ENCODE measurements around the gene TSHZ1.

The TSHZ1 gene

DNA sequence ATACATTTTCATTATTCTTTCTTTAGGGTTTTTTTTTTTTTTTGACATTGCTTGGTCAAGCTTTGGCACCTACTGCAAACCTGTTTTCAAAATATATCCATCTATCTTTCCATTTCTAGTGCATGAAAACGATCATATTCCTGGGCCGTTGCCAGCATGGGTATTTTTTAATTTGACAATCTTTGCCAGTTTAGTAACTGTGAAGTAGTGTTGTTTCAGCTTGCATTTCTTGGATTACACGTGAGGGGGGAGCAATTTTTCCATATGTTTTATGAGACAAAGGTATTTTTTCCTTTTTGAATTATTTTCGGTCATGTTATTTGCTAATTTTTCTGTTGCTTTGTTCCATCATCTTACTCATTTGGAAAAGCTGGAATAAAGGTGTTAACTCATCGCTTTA, 40.9 kb downstream of the TSHZ1 start:
- TF ChIP-seq EP300 (IDR thresholded peaks at IDR 0.05; ENCODE audit: borderline replicate concordance) (no peak), ZBTB7A (IDR thresholded peaks at IDR 0.05; ENCODE audit: low read depth) (no peak), TEAD4 (IDR thresholded peaks at IDR 0.05) (no peak), RAD21 (IDR thresholded peaks at IDR 0.05; ENCODE audit: low read depth) (no peak), YY1 (IDR thresholded peaks at IDR 0.05; ENCODE audit: low read depth) (no peak), CREB1 (IDR thresholded peaks at IDR 0.05; ENCODE audit: low read depth) (no peak), TAF1 (IDR thresholded peaks at IDR 0.05; ENCODE audit: low read depth) (no peak), NFIC (IDR thresholded peaks at IDR 0.05) (no peak), EGR1 (IDR thresholded peaks at IDR 0.05) (no peak), TCF12 (IDR thresholded peaks at IDR 0.05; ENCODE audit: low read depth) (no peak), CEBPB (IDR thresholded peaks at IDR 0.05) (no peak), FOXM1 (IDR thresholded peaks at IDR 0.05; ENCODE audit: borderline replicate concordance, low read depth) (no peak)
- TF ChIP-seq, protein P1, sequence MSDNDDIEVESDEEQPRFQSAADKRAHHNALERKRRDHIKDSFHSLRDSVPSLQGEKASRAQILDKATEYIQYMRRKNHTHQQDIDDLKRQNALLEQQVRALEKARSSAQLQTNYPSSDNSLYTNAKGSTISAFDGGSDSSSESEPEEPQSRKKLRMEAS (IDR thresholded peaks at IDR 0.05), result no peak
- TF ChIP-seq, protein P2, sequence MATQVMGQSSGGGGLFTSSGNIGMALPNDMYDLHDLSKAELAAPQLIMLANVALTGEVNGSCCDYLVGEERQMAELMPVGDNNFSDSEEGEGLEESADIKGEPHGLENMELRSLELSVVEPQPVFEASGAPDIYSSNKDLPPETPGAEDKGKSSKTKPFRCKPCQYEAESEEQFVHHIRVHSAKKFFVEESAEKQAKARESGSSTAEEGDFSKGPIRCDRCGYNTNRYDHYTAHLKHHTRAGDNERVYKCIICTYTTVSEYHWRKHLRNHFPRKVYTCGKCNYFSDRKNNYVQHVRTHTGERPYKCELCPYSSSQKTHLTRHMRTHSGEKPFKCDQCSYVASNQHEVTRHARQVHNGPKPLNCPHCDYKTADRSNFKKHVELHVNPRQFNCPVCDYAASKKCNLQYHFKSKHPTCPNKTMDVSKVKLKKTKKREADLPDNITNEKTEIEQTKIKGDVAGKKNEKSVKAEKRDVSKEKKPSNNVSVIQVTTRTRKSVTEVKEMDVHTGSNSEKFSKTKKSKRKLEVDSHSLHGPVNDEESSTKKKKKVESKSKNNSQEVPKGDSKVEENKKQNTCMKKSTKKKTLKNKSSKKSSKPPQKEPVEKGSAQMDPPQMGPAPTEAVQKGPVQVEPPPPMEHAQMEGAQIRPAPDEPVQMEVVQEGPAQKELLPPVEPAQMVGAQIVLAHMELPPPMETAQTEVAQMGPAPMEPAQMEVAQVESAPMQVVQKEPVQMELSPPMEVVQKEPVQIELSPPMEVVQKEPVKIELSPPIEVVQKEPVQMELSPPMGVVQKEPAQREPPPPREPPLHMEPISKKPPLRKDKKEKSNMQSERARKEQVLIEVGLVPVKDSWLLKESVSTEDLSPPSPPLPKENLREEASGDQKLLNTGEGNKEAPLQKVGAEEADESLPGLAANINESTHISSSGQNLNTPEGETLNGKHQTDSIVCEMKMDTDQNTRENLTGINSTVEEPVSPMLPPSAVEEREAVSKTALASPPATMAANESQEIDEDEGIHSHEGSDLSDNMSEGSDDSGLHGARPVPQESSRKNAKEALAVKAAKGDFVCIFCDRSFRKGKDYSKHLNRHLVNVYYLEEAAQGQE (IDR thresholded peaks at IDR 0.05; ENCODE audit: low read depth), result no peak
- TF ChIP-seq, protein P3, sequence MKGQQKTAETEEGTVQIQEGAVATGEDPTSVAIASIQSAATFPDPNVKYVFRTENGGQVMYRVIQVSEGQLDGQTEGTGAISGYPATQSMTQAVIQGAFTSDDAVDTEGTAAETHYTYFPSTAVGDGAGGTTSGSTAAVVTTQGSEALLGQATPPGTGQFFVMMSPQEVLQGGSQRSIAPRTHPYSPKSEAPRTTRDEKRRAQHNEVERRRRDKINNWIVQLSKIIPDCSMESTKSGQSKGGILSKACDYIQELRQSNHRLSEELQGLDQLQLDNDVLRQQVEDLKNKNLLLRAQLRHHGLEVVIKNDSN (IDR thresholded peaks at IDR 0.05), result no peak

DNA sequence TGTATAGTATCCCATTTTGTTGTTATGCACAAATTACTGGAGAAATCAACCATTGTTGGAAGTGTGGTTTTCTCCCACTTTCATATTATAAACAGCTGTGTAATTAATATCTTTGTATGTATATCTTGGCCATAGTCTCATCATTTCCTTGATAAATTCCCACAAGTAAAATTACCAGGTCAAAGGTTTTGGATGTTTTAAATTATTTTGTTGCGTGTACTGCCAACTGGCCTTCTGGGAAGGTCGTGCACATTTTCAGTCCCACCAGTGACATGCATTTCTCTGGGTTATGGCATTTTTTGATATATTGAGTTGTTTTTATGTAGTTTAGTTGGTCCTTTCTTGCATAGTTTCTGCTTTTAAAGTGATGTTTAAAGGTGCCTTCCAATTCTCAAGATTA, 41.5 kb downstream of the TSHZ1 start:
- no peak for TF ChIP-seq EP300 (IDR thresholded peaks at IDR 0.05; ENCODE audit: borderline replicate concordance)
- TF ChIP-seq, protein P3 (IDR thresholded peaks at IDR 0.05), result no peak
- TF ChIP-seq, protein P1 (IDR thresholded peaks at IDR 0.05), result no peak
- no peak for TF ChIP-seq CEBPB (IDR thresholded peaks at IDR 0.05)
- TF ChIP-seq, protein P2 (IDR thresholded peaks at IDR 0.05; ENCODE audit: low read depth), result no peak
- no peak for TF ChIP-seq ZBTB7A (IDR thresholded peaks at IDR 0.05; ENCODE audit: low read depth)
- TF ChIP-seq FOXM1 (IDR thresholded peaks at IDR 0.05; ENCODE audit: borderline replicate concordance, low read depth), result no peak
- no peak for TF ChIP-seq CREB1 (IDR thresholded peaks at IDR 0.05; ENCODE audit: low read depth)
- no peak for TF ChIP-seq NFIC (IDR thresholded peaks at IDR 0.05)
- TF ChIP-seq YY1 (IDR thresholded peaks at IDR 0.05; ENCODE audit: low read depth), result no peak
- no peak for TF ChIP-seq EGR1 (IDR thresholded peaks at IDR 0.05)
- TF ChIP-seq TAF1 (IDR thresholded peaks at IDR 0.05; ENCODE audit: low read depth), result no peak
- TF ChIP-seq TCF12 (IDR thresholded peaks at IDR 0.05; ENCODE audit: low read depth), result no peak
- TF ChIP-seq RAD21 (IDR thresholded peaks at IDR 0.05; ENCODE audit: low read depth), result no peak

DNA sequence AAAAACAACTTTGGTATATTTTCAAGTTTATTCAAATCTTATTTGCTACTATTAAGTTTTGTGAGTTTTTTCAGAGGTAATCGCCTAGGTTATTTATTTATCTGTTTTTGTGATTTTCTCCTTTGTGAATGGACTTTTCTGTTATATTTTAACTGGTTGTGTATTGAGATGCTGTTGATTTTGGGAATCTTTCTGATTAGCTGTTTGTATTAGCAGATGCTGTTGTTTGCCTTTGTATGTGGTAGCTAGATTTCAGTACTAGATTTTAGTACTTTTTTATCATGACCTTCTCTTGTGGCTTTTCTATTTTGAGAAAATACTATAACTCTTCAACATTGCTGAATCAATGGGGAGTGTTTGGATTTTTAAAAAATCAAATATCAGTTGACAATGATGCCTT, 42.4 kb downstream of the TSHZ1 start:
- TF ChIP-seq EP300 (IDR thresholded peaks at IDR 0.05; ENCODE audit: borderline replicate concordance), result no peak
- no peak for TF ChIP-seq TCF12 (IDR thresholded peaks at IDR 0.05; ENCODE audit: low read depth)
- TF ChIP-seq, protein P1 (IDR thresholded peaks at IDR 0.05), result no peak
- no peak for TF ChIP-seq TEAD4 (IDR thresholded peaks at IDR 0.05)
- TF ChIP-seq, protein P2 (IDR thresholded peaks at IDR 0.05; ENCODE audit: low read depth), result no peak
- no peak for TF ChIP-seq YY1 (IDR thresholded peaks at IDR 0.05; ENCODE audit: low read depth)
- TF ChIP-seq ZBTB7A (IDR thresholded peaks at IDR 0.05; ENCODE audit: low read depth), result no peak
- TF ChIP-seq, protein P3 (IDR thresholded peaks at IDR 0.05), result no peak
- no peak for TF ChIP-seq NFIC (IDR thresholded peaks at IDR 0.05)
- TF ChIP-seq RAD21 (IDR thresholded peaks at IDR 0.05; ENCODE audit: low read depth), result no peak

DNA sequence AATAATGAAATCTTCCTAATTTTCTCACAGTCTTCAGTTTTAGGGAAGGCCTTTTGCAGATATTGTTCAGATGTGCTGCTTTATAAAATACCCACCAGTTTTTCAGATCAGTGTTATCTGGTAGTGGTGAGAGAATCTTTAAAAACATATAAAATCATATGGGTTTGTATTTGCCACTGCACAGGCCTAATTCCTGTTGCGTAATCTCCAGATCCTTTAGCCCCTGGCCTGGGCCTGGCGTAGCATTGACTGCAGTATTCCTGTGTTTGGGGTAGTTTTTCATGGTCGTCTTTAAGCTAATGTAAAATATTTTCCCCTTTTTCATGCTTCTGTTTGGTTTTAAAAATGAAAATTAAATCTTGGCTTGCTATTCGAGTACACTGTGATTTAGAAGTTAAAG, 43.2 kb downstream of the TSHZ1 start:
- TF ChIP-seq CEBPB (IDR thresholded peaks at IDR 0.05) (peak; percentile 84), TAF1 (IDR thresholded peaks at IDR 0.05; ENCODE audit: low read depth) (no peak), EP300 (IDR thresholded peaks at IDR 0.05; ENCODE audit: borderline replicate concordance) (no peak)
